ENCODE data around the gene PHTF1.
A peak's percentile ranks its signal among the peaks of the same experiment; 100 is the strongest.

Gene PHTF1

DNA sequence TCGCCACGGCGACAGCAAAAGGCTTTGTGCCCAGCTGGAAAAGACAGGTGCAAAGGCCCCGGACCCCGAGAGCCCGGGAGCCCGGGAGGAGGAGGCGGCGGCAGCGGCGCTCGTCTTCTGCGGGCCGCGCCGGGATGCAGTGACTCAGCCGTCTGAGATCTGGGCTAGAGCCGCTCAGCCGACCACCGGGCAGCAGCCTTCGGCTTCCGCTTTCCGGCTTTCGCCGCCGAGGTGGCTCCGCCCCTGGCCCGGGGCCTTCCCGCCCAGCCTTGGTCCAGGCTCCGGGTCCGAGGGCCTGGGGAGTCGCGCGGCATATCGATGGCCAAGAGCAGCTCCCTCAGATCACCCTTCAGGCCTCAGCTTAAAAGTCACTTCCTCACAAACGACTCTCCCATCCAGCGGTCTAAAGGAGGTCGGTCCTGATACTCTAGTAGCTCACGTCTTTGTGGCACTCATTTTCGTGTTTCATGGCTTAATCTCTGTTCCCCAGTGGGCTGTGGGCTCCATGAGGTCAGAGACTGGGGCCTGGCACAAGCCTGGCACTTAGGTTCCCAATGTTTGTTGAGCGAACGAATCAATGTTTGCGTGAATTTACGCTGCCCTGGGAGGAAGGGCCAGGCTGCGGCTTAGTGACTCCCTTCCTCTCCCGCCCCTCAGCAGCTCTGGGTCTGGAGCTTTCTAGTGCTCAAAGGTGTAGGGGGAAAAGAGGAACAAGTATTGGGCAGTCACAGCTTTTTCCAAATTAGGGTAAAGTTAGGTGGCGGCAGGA, at the start of gene PHTF1:
Gene PHTF1 (minus strand): TSS at position 154 of the 769 bp plus-strand sequence. CDS start 783 bp downstream, outside the sequence.
- H3K4me3 ChIP-seq (ENCODE audit: low read length in 2 of 2): peak within 1 kb of the TSS; percentile 80 to 95
- H3K9me3 ChIP-seq (ENCODE audit: control insufficient read depth in 2 of 2, low read length in 2 of 2): no peaks in the 10 kb centered on the region
- no peaks in the 10 kb centered on the region for H3K27me3 ChIP-seq (ENCODE audit: control insufficient read depth in 2 of 2, insufficient read depth in 2 of 2, low read length in 2 of 2)
- peaks cover 0 to 4% of the 10 kb centered on the region in 2 donors for H3K36me3 ChIP-seq (ENCODE audit: control insufficient read depth in 2 of 2, insufficient read depth in 2 of 2, low read length in 2 of 2)
- H3K27ac ChIP-seq (ENCODE audit: low read depth in 2 of 2, low read length in 2 of 2): peak within 1 kb of the TSS; percentile 91 to 93
- peak within 1 kb of the TSS; percentile 90 to 95 for H3K9ac ChIP-seq (ENCODE audit: low read depth in 1 of 2, low read length in 2 of 2)
- peaks cover 3 to 6% of the 10 kb centered on the region in 2 donors for H3K4me1 ChIP-seq (ENCODE audit: control insufficient read depth in 2 of 2, insufficient read depth in 2 of 2, low read length in 2 of 2)

DNA sequence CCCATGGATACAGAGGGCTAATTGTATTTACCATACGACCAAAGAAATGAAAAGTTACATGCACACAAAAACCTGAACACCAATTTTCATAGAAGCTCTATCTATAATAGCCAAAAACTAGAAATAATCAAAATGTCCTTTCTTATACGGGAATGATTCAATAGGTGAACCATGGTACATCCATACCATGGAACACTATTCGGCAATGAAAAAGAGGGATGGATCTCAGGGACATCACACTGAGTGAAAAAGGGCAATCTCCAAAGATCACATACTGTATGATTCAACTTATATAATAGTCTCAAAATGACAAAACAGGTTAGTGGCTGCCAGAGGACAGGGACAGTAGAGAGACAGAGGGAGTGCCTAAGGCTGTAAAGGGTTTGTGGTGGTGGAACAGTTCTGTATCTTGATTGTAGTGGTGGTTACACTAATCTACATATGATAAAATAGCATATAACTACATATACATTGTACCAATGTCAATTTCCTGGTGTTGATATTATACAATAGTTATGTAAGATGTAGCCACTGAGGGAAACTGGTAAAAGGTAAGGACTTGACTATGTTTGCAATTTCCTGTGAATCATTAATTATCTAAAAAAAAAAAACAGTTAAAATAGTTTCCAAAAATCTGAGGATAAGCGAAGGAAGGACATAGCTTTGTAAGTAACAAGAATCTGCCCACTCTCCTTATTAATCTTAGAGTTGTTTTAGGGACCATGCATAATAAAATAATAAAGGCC, 49.3 kb upstream of the PHTF1 start:
- Histone ChIP-seq H3K36me3 (ENCODE audit: control insufficient read depth in 2 of 2, insufficient read depth in 2 of 2, low read length in 2 of 2) (no peaks in the 10 kb centered on the region), H3K27ac (ENCODE audit: low read depth in 2 of 2, low read length in 2 of 2) (peak overlapping the region; percentile 68 to 97), H3K9ac (ENCODE audit: low read depth in 1 of 2, low read length in 2 of 2) (no peak overlapping the region), H3K27me3 (ENCODE audit: control insufficient read depth in 2 of 2, insufficient read depth in 2 of 2, low read length in 2 of 2) (no peaks in the 10 kb centered on the region), H3K4me1 (ENCODE audit: control insufficient read depth in 2 of 2, insufficient read depth in 2 of 2, low read length in 2 of 2) (peaks cover 22 to 24% of the 10 kb centered on the region in 2 donors), H3K4me3 (ENCODE audit: low read length in 2 of 2) (peak overlapping the region in 1 of 2 donors; percentile 99), H3K9me3 (ENCODE audit: control insufficient read depth in 2 of 2, low read length in 2 of 2) (no peaks in the 10 kb centered on the region)

DNA sequence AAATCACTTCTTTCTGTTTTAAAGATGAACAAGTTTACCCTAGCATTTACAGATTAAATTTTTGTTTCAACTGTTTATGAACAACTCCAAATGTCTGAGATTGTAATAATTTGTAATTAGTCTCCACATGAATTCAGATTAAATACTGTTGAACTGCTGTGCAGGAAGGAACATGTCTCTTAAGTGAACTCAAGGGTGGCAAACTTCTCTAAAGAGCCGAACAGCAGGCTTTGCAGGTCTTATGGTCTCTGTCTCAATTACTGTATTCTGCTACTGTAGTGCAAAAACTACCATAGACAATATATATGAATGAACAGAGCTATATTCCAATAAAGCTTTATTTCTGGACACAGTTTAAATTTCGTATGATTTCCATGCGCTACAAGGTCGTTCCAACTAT, 46.4 kb upstream of the PHTF1 start:
- Histone ChIP-seq H3K9me3 (ENCODE audit: control insufficient read depth in 2 of 2, low read length in 2 of 2) (no peaks in the 10 kb centered on the region), H3K9ac (ENCODE audit: low read depth in 1 of 2, low read length in 2 of 2) (no peak overlapping the region), H3K27me3 (ENCODE audit: control insufficient read depth in 2 of 2, insufficient read depth in 2 of 2, low read length in 2 of 2) (no peaks in the 10 kb centered on the region), H3K4me3 (ENCODE audit: low read length in 2 of 2) (no peak overlapping the region), H3K36me3 (ENCODE audit: control insufficient read depth in 2 of 2, insufficient read depth in 2 of 2, low read length in 2 of 2) (no peaks in the 10 kb centered on the region), H3K4me1 (ENCODE audit: control insufficient read depth in 2 of 2, insufficient read depth in 2 of 2, low read length in 2 of 2) (peaks cover 17 to 30% of the 10 kb centered on the region in 2 donors), H3K27ac (ENCODE audit: low read depth in 2 of 2, low read length in 2 of 2) (no peak overlapping the region)

DNA sequence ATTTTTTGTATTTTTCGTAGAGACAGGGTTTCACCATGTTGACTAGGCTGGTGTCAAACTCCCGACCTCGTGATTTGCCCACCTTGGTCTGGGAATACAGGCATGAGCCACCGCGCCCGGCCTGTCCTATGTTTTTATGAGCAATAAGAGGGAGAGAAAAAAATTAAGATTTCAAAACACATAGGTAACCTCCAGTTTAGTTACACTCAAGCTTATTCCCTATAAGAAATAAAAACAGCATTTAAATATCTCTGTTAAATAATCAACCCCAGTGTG, 45.9 kb upstream of the PHTF1 start:
- Histone ChIP-seq H3K9ac (ENCODE audit: low read depth in 1 of 2, low read length in 2 of 2) (no peak overlapping the region), H3K27me3 (ENCODE audit: control insufficient read depth in 2 of 2, insufficient read depth in 2 of 2, low read length in 2 of 2) (no peaks in the 10 kb centered on the region), H3K4me3 (ENCODE audit: low read length in 2 of 2) (no peak overlapping the region), H3K36me3 (ENCODE audit: control insufficient read depth in 2 of 2, insufficient read depth in 2 of 2, low read length in 2 of 2) (no peaks in the 10 kb centered on the region), H3K9me3 (ENCODE audit: control insufficient read depth in 2 of 2, low read length in 2 of 2) (no peaks in the 10 kb centered on the region), H3K4me1 (ENCODE audit: control insufficient read depth in 2 of 2, insufficient read depth in 2 of 2, low read length in 2 of 2) (peaks cover 17 to 27% of the 10 kb centered on the region in 2 donors), H3K27ac (ENCODE audit: low read depth in 2 of 2, low read length in 2 of 2) (no peak overlapping the region)

DNA sequence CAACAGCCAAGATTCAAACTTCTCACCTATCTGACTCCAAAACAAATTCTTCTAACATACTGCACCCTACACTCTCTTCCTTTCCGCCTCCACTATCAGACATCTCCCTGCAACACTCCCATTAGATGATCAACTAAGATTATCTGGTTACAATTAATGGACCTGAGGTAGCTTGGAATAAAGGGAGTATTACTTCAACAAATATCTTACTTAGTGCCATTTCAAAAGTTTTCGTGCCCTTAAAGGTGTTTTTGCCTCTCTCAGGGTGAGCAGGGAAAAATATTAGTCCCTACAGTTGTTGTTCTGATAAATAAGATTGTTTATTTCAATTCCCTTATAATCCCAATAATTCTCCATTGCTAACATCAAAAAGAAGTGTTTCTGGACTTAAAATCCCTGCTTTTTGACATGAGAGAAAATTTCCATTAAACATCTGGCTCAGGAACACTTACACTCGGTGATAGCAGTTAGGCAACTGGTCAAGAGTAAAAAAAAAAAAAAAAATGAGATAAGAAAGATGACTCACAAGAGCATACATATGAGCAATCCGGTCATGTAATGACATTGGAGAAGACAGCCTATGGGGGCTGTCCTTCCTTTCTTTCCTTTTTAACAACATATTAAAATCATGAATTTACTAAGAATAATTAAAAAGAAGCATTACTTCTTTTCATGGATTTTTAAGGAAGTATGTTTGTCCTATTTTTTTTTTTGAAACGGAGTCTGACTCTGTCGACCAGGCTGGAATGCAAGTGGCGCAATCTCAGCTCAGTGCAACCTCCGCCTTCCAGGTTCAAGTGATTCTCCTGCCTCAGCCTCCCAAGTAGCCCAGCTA, 45.4 kb upstream of the PHTF1 start:
- Histone ChIP-seq H3K4me1 (ENCODE audit: control insufficient read depth in 2 of 2, insufficient read depth in 2 of 2, low read length in 2 of 2) (peaks cover 13 to 24% of the 10 kb centered on the region in 2 donors), H3K9me3 (ENCODE audit: control insufficient read depth in 2 of 2, low read length in 2 of 2) (no peaks in the 10 kb centered on the region), H3K4me3 (ENCODE audit: low read length in 2 of 2) (peak overlapping the region in 1 of 2 donors; percentile 29), H3K36me3 (ENCODE audit: control insufficient read depth in 2 of 2, insufficient read depth in 2 of 2, low read length in 2 of 2) (no peaks in the 10 kb centered on the region), H3K27ac (ENCODE audit: low read depth in 2 of 2, low read length in 2 of 2) (no peak overlapping the region), H3K9ac (ENCODE audit: low read depth in 1 of 2, low read length in 2 of 2) (no peak overlapping the region), H3K27me3 (ENCODE audit: control insufficient read depth in 2 of 2, insufficient read depth in 2 of 2, low read length in 2 of 2) (no peaks in the 10 kb centered on the region)

DNA sequence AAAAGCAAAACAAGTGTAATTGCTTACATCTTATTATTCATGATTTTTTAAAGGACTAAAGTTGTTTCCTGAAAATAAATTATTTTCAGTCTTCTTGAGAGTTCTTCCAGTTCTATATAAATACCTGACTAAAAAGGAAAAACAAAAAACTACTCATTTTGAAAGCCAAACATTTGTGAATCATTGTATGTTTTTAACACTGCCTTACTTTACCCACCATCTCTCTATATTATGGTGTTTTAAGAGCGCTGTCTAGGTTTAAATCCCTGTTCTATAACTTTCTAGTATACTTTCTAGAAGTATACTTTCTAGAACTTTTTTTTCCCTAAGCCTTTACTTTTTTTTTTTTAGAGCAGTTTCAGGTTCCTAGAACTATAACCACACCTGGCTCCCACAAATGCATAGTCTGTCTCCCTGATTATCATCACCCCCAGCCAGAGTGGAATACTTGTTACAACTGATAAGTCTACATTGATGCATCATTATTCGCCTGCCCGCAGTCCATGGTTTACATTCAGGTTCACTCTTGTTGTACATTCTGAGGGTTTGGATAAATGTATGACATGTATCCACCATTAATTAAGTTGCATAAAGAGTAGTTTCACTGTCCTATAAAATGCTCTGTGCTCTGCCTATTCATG, 43.2 kb upstream of the PHTF1 start:
- Histone ChIP-seq H3K4me1 (ENCODE audit: control insufficient read depth in 2 of 2, insufficient read depth in 2 of 2, low read length in 2 of 2) (peaks cover 7 to 11% of the 10 kb centered on the region in 2 donors), H3K27ac (ENCODE audit: low read depth in 2 of 2, low read length in 2 of 2) (no peak overlapping the region), H3K9me3 (ENCODE audit: control insufficient read depth in 2 of 2, low read length in 2 of 2) (no peaks in the 10 kb centered on the region), H3K27me3 (ENCODE audit: control insufficient read depth in 2 of 2, insufficient read depth in 2 of 2, low read length in 2 of 2) (no peaks in the 10 kb centered on the region), H3K9ac (ENCODE audit: low read depth in 1 of 2, low read length in 2 of 2) (no peak overlapping the region), H3K36me3 (ENCODE audit: control insufficient read depth in 2 of 2, insufficient read depth in 2 of 2, low read length in 2 of 2) (peaks cover 2 to 4% of the 10 kb centered on the region in 2 donors), H3K4me3 (ENCODE audit: low read length in 2 of 2) (no peak overlapping the region)

DNA sequence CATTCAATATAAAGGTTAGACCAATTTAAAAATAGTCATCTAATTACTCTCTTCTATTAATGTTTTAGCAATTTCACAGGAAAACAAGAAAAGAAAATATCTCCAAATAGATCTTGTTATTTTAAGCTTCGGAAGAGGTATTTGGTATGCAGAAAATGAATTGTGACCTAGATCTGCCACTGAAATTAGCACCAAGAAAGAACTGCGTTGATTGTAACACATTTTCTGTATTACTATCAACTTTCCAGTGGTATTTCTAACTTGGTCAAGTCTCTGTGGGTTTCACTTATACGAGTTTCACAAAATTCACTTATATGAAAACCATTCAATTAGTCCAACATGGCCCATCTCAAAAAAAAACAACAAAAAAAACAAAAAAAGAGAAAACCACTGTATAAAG, 41.2 kb upstream of the PHTF1 start:
- H3K9ac ChIP-seq (ENCODE audit: low read depth in 1 of 2, low read length in 2 of 2): no peak overlapping the region
- no peak overlapping the region for H3K4me3 ChIP-seq (ENCODE audit: low read length in 2 of 2)
- H3K4me1 ChIP-seq (ENCODE audit: control insufficient read depth in 2 of 2, insufficient read depth in 2 of 2, low read length in 2 of 2): peaks cover 7 to 11% of the 10 kb centered on the region in 2 donors
- H3K27ac ChIP-seq (ENCODE audit: low read depth in 2 of 2, low read length in 2 of 2): no peak overlapping the region
- no peaks in the 10 kb centered on the region for H3K27me3 ChIP-seq (ENCODE audit: control insufficient read depth in 2 of 2, insufficient read depth in 2 of 2, low read length in 2 of 2)
- no peaks in the 10 kb centered on the region for H3K9me3 ChIP-seq (ENCODE audit: control insufficient read depth in 2 of 2, low read length in 2 of 2)
- H3K36me3 ChIP-seq (ENCODE audit: control insufficient read depth in 2 of 2, insufficient read depth in 2 of 2, low read length in 2 of 2): peaks cover 16 to 18% of the 10 kb centered on the region in 2 donors

DNA sequence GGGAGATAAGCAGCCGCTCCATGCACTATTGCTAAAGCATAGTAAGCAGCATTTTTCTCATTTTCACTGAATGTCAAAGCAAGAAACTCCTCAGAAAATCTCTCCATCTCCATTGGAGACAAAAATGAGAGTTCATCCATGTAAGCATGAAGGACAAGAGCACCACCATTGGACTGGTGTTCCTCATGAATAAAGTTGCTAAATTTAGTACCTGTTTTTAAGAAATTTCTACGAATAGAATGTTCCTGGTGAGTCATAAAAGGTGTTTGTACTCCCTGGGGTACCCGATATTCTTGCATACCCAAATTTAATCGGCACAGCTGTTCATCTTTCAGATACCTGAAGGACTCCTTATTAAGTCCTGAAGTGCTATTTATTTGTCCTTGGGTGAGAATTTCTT, 38.2 kb upstream of the PHTF1 start:
- no peaks in the 10 kb centered on the region for H3K9me3 ChIP-seq (ENCODE audit: control insufficient read depth in 2 of 2, low read length in 2 of 2)
- no peak overlapping the region for H3K4me3 ChIP-seq (ENCODE audit: low read length in 2 of 2)
- H3K9ac ChIP-seq (ENCODE audit: low read depth in 1 of 2, low read length in 2 of 2): no peak overlapping the region
- peaks cover 0 to 2% of the 10 kb centered on the region in 2 donors for H3K4me1 ChIP-seq (ENCODE audit: control insufficient read depth in 2 of 2, insufficient read depth in 2 of 2, low read length in 2 of 2)
- no peak overlapping the region for H3K27ac ChIP-seq (ENCODE audit: low read depth in 2 of 2, low read length in 2 of 2)
- H3K36me3 ChIP-seq (ENCODE audit: control insufficient read depth in 2 of 2, insufficient read depth in 2 of 2, low read length in 2 of 2): peaks cover 16 to 32% of the 10 kb centered on the region in 2 donors
- no peaks in the 10 kb centered on the region for H3K27me3 ChIP-seq (ENCODE audit: control insufficient read depth in 2 of 2, insufficient read depth in 2 of 2, low read length in 2 of 2)

DNA sequence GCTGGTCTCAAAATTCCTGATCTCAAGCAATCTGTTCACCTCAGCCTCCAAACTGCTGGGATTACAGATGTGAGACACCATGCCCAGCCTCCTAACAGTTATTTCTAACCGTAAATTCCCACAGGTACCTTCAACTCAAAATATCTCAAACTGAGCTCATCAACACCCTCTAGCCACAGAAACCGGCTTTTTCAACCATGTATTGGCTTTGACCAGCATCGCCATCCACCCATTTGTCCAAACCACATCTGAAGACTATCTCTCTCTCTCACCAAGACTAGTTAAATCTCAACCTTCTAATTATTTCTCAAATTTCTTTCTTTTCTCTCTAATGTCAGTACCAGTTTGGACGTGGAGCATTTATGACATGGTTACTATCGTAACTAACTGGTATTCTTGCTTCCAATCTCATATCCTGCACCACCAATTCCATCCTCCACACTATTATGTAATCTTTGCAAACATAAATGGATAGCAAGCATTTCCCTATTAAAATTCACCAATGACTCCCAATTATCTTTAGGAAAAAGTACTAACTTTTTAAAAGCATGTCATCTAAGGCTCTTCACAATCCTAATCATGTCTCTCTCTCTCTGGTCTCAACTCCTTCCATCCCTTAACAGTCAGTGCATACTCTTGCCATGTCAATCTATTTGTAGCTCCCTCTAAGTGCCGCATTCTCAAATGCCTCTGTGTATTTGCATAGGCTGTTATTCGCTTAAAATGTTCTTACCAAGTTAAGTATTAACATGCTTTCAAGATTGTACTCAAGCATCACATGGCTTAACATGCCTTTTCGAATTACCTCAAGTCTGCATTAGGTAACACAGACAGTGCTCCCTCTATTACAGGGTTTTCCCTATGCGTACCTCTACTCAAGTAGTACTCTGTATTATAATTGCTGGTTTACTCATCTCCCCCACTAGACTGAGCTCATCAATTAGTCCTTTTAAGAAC, 34.9 kb upstream of the PHTF1 start:
- Histone ChIP-seq H3K4me3 (ENCODE audit: low read length in 2 of 2) (no peak overlapping the region), H3K27ac (ENCODE audit: low read depth in 2 of 2, low read length in 2 of 2) (no peak overlapping the region)

More for the DNA sequence above, 34.9 kb upstream of the PHTF1 start:
- no peaks in the 10 kb centered on the region for H3K27me3 ChIP-seq (ENCODE audit: control insufficient read depth in 2 of 2, insufficient read depth in 2 of 2, low read length in 2 of 2)
- no peak overlapping the region for H3K9ac ChIP-seq (ENCODE audit: low read depth in 1 of 2, low read length in 2 of 2)
- H3K36me3 ChIP-seq (ENCODE audit: control insufficient read depth in 2 of 2, insufficient read depth in 2 of 2, low read length in 2 of 2): peaks cover 16 to 38% of the 10 kb centered on the region in 2 donors
- peaks cover 0 to 2% of the 10 kb centered on the region in 2 donors for H3K4me1 ChIP-seq (ENCODE audit: control insufficient read depth in 2 of 2, insufficient read depth in 2 of 2, low read length in 2 of 2)
- no peaks in the 10 kb centered on the region for H3K9me3 ChIP-seq (ENCODE audit: control insufficient read depth in 2 of 2, low read length in 2 of 2)

All from mucosa of rectum (tissue), 2 donors.